Measurements from ENCODE around the gene MYL11.

The MYL11 gene

GRCh38 chr16:30357715-30358576 is 16.7 kb upstream of the MYL11 start:
- no peak for TF ChIP-seq ZNF274 (IDR thresholded peaks at IDR 0.05; ENCODE audit: low read depth, low read length)
- no peak overlapping the region for H3K4me3 ChIP-seq (ENCODE audit: low read length)

GRCh38 chr16:30358577-30358936 is 16.0 kb upstream of the MYL11 start:
- H3K4me3 ChIP-seq (ENCODE audit: low read length) = no peak overlapping the region
- no peak for TF ChIP-seq ZNF274 (IDR thresholded peaks at IDR 0.05; ENCODE audit: low read depth, low read length)

- no peak for TF ChIP-seq ZNF274 (IDR thresholded peaks at IDR 0.05; ENCODE audit: low read depth, low read length)
- H3K4me3 ChIP-seq (ENCODE audit: low read length) = no peak overlapping the region
Measured at GRCh38 chr16:30358990-30359870, 15.4 kb upstream of the MYL11 start.

- H3K4me3 ChIP-seq (ENCODE audit: low read length) = no peak overlapping the region
- no peak for TF ChIP-seq ZNF274 (IDR thresholded peaks at IDR 0.05; ENCODE audit: low read depth, low read length)
Measured at GRCh38 chr16:30359871-30360170, 14.8 kb upstream of the MYL11 start.

GRCh38 chr16:30361180-30361579 is 13.4 kb upstream of the MYL11 start:
- no peak overlapping the region for H3K4me3 ChIP-seq (ENCODE audit: low read length)
- no peak for TF ChIP-seq ZNF274 (IDR thresholded peaks at IDR 0.05; ENCODE audit: low read depth, low read length)

- no peak overlapping the region for H3K4me3 ChIP-seq (ENCODE audit: low read length)
- no peak for TF ChIP-seq ZNF274 (IDR thresholded peaks at IDR 0.05; ENCODE audit: low read depth, low read length)
Measured at GRCh38 chr16:30365200-30365599, 9.4 kb upstream of the MYL11 start.

- no peak for TF ChIP-seq ZNF274 (IDR thresholded peaks at IDR 0.05; ENCODE audit: low read depth, low read length)
- no peak overlapping the region for H3K4me3 ChIP-seq (ENCODE audit: low read length)
Measured at GRCh38 chr16:30366511-30366910, 8.1 kb upstream of the MYL11 start.

GRCh38 chr16:30367349-30368009 is 7.1 kb upstream of the MYL11 start:
- peak overlapping the region; percentile 65 for H3K4me3 ChIP-seq (ENCODE audit: low read length)
- no peak for TF ChIP-seq ZNF274 (IDR thresholded peaks at IDR 0.05; ENCODE audit: low read depth, low read length)

- H3K4me3 ChIP-seq (ENCODE audit: low read length) = peak overlapping the region; percentile 65
- no peak for TF ChIP-seq ZNF274 (IDR thresholded peaks at IDR 0.05; ENCODE audit: low read depth, low read length)
Measured at GRCh38 chr16:30368122-30368791, 6.3 kb upstream of the MYL11 start.

GRCh38 chr16:30368792-30369090 is 5.9 kb upstream of the MYL11 start:
- TF ChIP-seq ZNF274 (IDR thresholded peaks at IDR 0.05; ENCODE audit: low read depth, low read length) = no peak
- peak overlapping the region; percentile 65 for H3K4me3 ChIP-seq (ENCODE audit: low read length)

- H3K4me3 ChIP-seq (ENCODE audit: low read length) = peak overlapping the region; percentile 65
- no peak for TF ChIP-seq ZNF274 (IDR thresholded peaks at IDR 0.05; ENCODE audit: low read depth, low read length)
Measured at GRCh38 chr16:30369091-30369937, 5.3 kb upstream of the MYL11 start.

- H3K4me3 ChIP-seq (ENCODE audit: low read length) = peak overlapping the region; percentile 65
- TF ChIP-seq ZNF274 (IDR thresholded peaks at IDR 0.05; ENCODE audit: low read depth, low read length) = no peak
Measured at GRCh38 chr16:30369938-30370455, 4.6 kb upstream of the MYL11 start.
